CD14-positive monocyte (primary cell): ENCODE results near the gene MAP4K3. TPM values are rescaled to one million over a fixed set of nuclear protein-coding genes. Genes with fewer than 3 reads are reported as not detected.
A peak's percentile ranks its signal among the peaks of the same experiment; 100 is the strongest.

Experiments used
- DNase-seq, 3 donors: peaks; one replicate each; pipeline ENCODE4 v3.0.0-alpha.2; 2011 to 2022
- H2AFZ ChIP-seq: 2 replicates; pipeline ENCODE4 v1.6.0; 2012; ENCODE audit warnings: mild to moderate bottlenecking, low read depth, low read length, inconsistent platforms; ENCODE audit not compliant: insufficient read depth, poor library complexity, severe bottlenecking
- H3K27ac ChIP-seq, 2 donors: 1 replicate in 1 of 2; 2 replicates in 1 of 2; pipeline ENCODE4 v1.5.1; 2012 to 2013; ENCODE audit warnings: low read length in 2 of 2, control low read depth in 1 of 2, inconsistent platforms in 1 of 2, low read depth in 1 of 2, mild to moderate bottlenecking in 1 of 2
- H3K27me3 ChIP-seq, 2 donors: one replicate each; pipeline versions ENCODE4 v1.6.0 to v1.6.1; 2011 to 2013; ENCODE audit warnings: low read length in 2 of 2; ENCODE audit not compliant: control insufficient read depth in 2 of 2, insufficient read depth in 2 of 2
- H3K36me3 ChIP-seq, 2 donors: replicated peaks in 1 of 2; 1 replicate in 1 of 2; 2 replicates in 1 of 2; pipeline versions ENCODE4 v1.5.1 to v1.6.1; 2012 to 2013; ENCODE audit warnings: low read length in 2 of 2, control low read depth in 1 of 2, inconsistent platforms in 1 of 2, mild to moderate bottlenecking in 1 of 2; ENCODE audit not compliant: insufficient read depth in 2 of 2, control insufficient read depth in 1 of 2
- H3K4me1 ChIP-seq, 2 donors: 1 replicate in 1 of 2; 2 replicates in 1 of 2; pipeline versions ENCODE4 v1.5.1 to v1.6.1; 2012 to 2013; ENCODE audit warnings: low read length in 2 of 2, control low read depth in 1 of 2, inconsistent platforms in 1 of 2, mild to moderate bottlenecking in 1 of 2, moderate library complexity in 1 of 2; ENCODE audit not compliant: insufficient read depth in 2 of 2, control insufficient read depth in 1 of 2
- H3K4me2 ChIP-seq: replicated peaks from 2 replicates; pipeline ENCODE3; 2012; ENCODE audit warnings: low read length, moderate library complexity, mild to moderate bottlenecking; ENCODE audit not compliant: poor library complexity, severe bottlenecking; ENCODE audit errors: extremely low read depth
- H3K4me3 ChIP-seq, 3 experiments: fragments of 200-600 bp in 1 of 3; sonication (generic) in 1 of 3; replicated peaks in 1 of 3; 1 replicate in 2 of 3; 2 replicates in 1 of 3; pipeline ENCODE4 v1.5.1; 2011 to 2013; ENCODE audit warnings: low read length in 3 of 3, mild to moderate bottlenecking in 3 of 3, control low read depth in 2 of 3, low read depth in 2 of 3, inconsistent platforms in 1 of 3, moderate library complexity in 1 of 3
- H3K79me2 ChIP-seq: 2 replicates; pipeline ENCODE4 v1.6.0; 2012; ENCODE audit warnings: mild to moderate bottlenecking, control low read depth, inconsistent platforms, low read length, moderate library complexity; ENCODE audit not compliant: insufficient read depth
- H3K9ac ChIP-seq: 2 replicates; pipeline ENCODE4 v1.6.0; 2017; ENCODE audit warnings: low read length, mild to moderate bottlenecking; ENCODE audit not compliant: insufficient read depth, poor library complexity, severe bottlenecking
- H3K9me3 ChIP-seq, 2 donors: replicated peaks in 1 of 2; 1 replicate in 1 of 2; 2 replicates in 1 of 2; pipeline versions ENCODE4 v1.5.1 to v1.6.1; 2012 to 2013; ENCODE audit warnings: low read length in 2 of 2, control low read depth in 1 of 2; ENCODE audit not compliant: control insufficient read depth in 1 of 2, insufficient read depth in 1 of 2
- H4K20me1 ChIP-seq: 2 replicates; pipeline ENCODE4 v1.6.0; 2012; ENCODE audit warnings: mild to moderate bottlenecking, low read length, control low read depth, moderate library complexity; ENCODE audit not compliant: insufficient read depth
- H3K27ac Mint-ChIP-seq, 7 donors: one replicate each; pipeline ENCODE4 v1.8.0; 2020; ENCODE audit warnings: mild to moderate bottlenecking in 7 of 7, mixed read lengths in 7 of 7, moderate library complexity in 6 of 7, inconsistent platforms in 2 of 7
- H3K27me3 Mint-ChIP-seq, 3 donors: one replicate each; pipeline ENCODE4 v1.8.0; 2021 to 2022; ENCODE audit warnings: low read depth in 3 of 3, mild to moderate bottlenecking in 3 of 3, mixed read lengths in 3 of 3, moderate library complexity in 3 of 3, inconsistent platforms in 1 of 3
- H3K36me3 Mint-ChIP-seq, 2 donors: one replicate each; pipeline ENCODE4 v1.8.0; 2020; ENCODE audit warnings: mixed read lengths in 2 of 2, inconsistent platforms in 1 of 2, mild to moderate bottlenecking in 1 of 2
- H3K4me1 Mint-ChIP-seq: one replicate; pipeline ENCODE4 v1.8.0; 2020; ENCODE audit warnings: mild to moderate bottlenecking, mixed read lengths
- H3K4me3 Mint-ChIP-seq, 2 donors: one replicate each; pipeline ENCODE4 v1.8.0; 2020; ENCODE audit warnings: mild to moderate bottlenecking in 2 of 2, mixed read lengths in 2 of 2, moderate library complexity in 1 of 2
- H3K9me3 Mint-ChIP-seq, 7 donors: one replicate each; pipeline ENCODE4 v1.8.0; 2020 to 2022; ENCODE audit warnings: mixed read lengths in 7 of 7, mild to moderate bottlenecking in 6 of 7, moderate library complexity in 6 of 7, inconsistent platforms in 2 of 7
- CTCF ChIP-seq: fragments of 200-600 bp; IDR thresholded peaks from one replicate; pipeline ENCODE4 v1.8.0; 2022; ENCODE audit warnings: antibody characterized with exemption, mild to moderate bottlenecking
- WGBS: methylation state at CpG from one replicate; pipeline ENCODE4 v1.1.5; 2013; ENCODE audit warnings: missing lambda C conversion rate; ENCODE audit not compliant: insufficient coverage; 5-methylcytosine and 5-hydroxymethylcytosine counted together
- intact Hi-C, 2 donors: fragments of 100-400 bp; cut with micrococcal nuclease; formaldehyde crosslinking; loops; one replicate each; pipeline versions ENCODE4 v1.15.0 to v1.15.1; 2023
- polyA plus RNA-seq, 3 donors: library from polyadenylated mRNA; depleted of rRNA in 1 of 3; unstranded in 2 of 3; stranded (reverse) in 1 of 3; fragments of 300-500 nt in 2 of 3; fragments of >200 nt in 1 of 3; fragmentation: Illumina TruSeq in 2 of 3; gene quantifications; 1 replicate in 2 of 3; 2 replicates in 1 of 3; pipeline ENCODE4 v1.2.3, GENCODE V29; 2012 to 2021

MAP4K3 gene
- polyA plus RNA-seq, 3 donors = 1.0 to 8.0 (median 4.0) TPM

GRCh38 chr2:39403311-39403710, 33.8 kb downstream of the MAP4K3 start:
- peaks cover 41% of the 10 kb centered on the region for H3K4me1 Mint-ChIP-seq
- no peaks in the 10 kb centered on the region for H3K27me3 Mint-ChIP-seq
- no peak overlapping the region for H2AFZ ChIP-seq
- peaks cover 53% of the 10 kb centered on the region for H4K20me1 ChIP-seq
- no peak overlapping the region for H3K4me3 Mint-ChIP-seq
- no peaks in the 10 kb centered on the region for H3K27me3 ChIP-seq
- H3K4me1 ChIP-seq = peaks cover 5 to 6% of the 10 kb centered on the region in 2 donors
- H3K4me2 ChIP-seq = no peak overlapping the region
- peaks cover 0 to 4% of the 10 kb centered on the region in 2 donors for H3K36me3 Mint-ChIP-seq
- intact Hi-C loops = no loop called here
- TF ChIP-seq CTCF = no peak
- peaks cover 52% of the 10 kb centered on the region for H3K79me2 ChIP-seq
- DNase-seq = no peak
- no peak overlapping the region for H3K4me3 ChIP-seq
- no peaks in the 10 kb centered on the region for H3K36me3 ChIP-seq
- no peak overlapping the region for H3K27ac ChIP-seq
- H3K9me3 ChIP-seq = no peaks in the 10 kb centered on the region
- H3K9me3 Mint-ChIP-seq = peaks cover 0 to 4% (median 0%) of the 10 kb centered on the region in 7 donors
- peak overlapping the region in 5 of 7 donors; percentile 13 to 70 (median 56) for H3K27ac Mint-ChIP-seq
- no peak overlapping the region for H3K9ac ChIP-seq
- WGBS = 80% methylated on average over 2 of the region's 4 CpGs

- DNase-seq = no peak
- Histone ChIP-seq H3K4me3 (no peak overlapping the region), H3K9ac (no peak overlapping the region), H3K4me2 (no peak overlapping the region), H3K4me1 (peaks cover 0 to 2% of the 10 kb centered on the region in 2 donors), H2AFZ (no peak overlapping the region), H3K27ac (no peak overlapping the region), H3K27me3 (no peaks in the 10 kb centered on the region), H3K9me3 (no peaks in the 10 kb centered on the region), H3K36me3 (no peaks in the 10 kb centered on the region), H3K79me2 (peaks cover 47% of the 10 kb centered on the region), H4K20me1 (peaks cover 43% of the 10 kb centered on the region)
- H3K27me3 Mint-ChIP-seq = no peaks in the 10 kb centered on the region
- WGBS = 80% methylated on average over 1 of the region's 8 CpGs
- H3K4me3 Mint-ChIP-seq = no peak overlapping the region
- peaks cover 27% of the 10 kb centered on the region for H3K4me1 Mint-ChIP-seq
- intact Hi-C loops = no loop called here
- H3K27ac Mint-ChIP-seq = peak overlapping the region in 1 of 7 donors; percentile 46
- H3K9me3 Mint-ChIP-seq = peaks cover 0 to 4% (median 0%) of the 10 kb centered on the region in 7 donors
- H3K36me3 Mint-ChIP-seq = peaks cover 0 to 4% of the 10 kb centered on the region in 2 donors
- no peak for TF ChIP-seq CTCF
These were observed 35.8 kb downstream of the MAP4K3 start for GRCh38 chr2:39401319-39401718.
